IPS-NIHi7 (cell line): ENCODE results near the gene COL9A3.

Experiments
- DNase-seq: peaks from one replicate; pipeline ENCODE4 v3.0.0; 2012; ENCODE audit warnings: mixed read lengths; ENCODE audit errors: extremely low spot score

Gene COL9A3

GRCh38 chr20:62816884-62817873 lies at the start of gene COL9A3:
Gene COL9A3 (plus strand): TSS chr20:62817050. CDS start chr20:62817065, 15 bp downstream.
- peak; percentile 48 for DNase-seq

DNA sequence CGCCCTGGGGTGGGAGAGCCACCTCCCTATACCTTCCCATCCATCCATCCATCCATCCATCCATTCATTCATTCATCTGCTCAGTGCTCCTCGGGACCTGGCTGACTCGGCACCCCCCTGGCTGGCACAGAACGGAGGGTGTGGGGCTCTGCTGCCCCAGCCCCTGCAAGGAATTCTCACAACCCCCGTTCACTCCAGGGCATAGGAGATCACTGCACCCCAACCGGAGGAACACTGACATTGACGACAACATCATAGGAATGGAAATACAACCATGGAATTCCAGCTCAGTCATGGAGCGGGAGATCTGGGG lies 48.7 kb upstream of the COL9A3 start:
- no peak for DNase-seq

DNA sequence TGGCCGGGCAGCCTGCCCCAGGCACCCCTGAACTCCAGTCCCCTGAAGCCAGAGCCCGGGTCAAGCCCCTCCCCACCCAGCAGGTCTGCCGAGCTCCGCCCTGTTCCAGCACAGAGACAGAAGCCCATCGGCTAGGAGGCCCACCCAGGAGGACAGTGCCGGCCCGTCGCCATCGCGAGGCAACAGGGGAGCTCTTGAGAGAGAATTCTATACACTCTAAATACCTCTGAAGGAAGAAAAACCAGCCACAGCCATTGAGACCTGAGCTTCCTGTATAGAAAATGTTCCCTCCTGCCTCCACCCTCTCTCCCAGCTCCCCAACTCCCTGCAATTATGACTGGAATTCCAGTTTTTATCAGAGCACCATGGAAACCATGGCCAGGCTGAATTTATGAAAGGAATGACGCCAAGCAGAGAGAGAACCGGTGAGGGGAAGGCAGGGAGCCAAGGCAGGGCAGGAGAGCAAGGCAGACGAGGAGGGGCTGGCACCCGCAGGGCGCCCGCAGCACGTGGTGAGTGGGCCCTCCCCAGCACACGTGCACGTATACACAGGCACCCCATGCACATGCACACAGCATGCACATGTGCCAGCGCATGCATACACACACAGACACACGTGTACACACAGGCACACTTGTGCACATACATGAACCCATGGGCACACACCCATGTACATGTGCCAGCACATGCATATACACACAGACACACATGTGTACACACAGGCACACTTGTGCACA lies 48.1 kb upstream of the COL9A3 start:
- DNase-seq, result no peak

- no peak for DNase-seq
Observed at GRCh38 chr20:62769346-62770071, 47.3 kb upstream of the COL9A3 start.

GRCh38 chr20:62770111-62770910 lies 46.5 kb upstream of the COL9A3 start:
- DNase-seq, result no peak

DNA sequence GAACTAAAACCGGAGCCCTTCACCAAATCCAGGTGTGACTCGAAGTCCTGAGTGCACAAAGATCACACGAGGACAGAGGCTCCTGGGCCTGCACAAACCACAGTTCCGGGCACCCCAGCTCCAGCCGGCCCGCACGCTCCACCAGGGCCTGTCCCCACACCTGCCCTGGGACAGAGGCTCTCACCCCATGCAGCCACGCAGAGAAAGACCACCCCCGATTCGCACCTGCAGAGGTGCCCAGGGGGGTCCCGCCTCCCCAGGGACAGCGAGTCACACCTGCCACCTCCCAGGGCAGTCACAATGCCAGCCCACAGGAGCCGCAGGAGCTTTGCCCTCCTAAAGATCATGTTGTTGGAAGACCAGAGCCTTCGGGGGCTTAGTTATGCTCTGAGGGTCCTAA lies 45.9 kb upstream of the COL9A3 start:
- no peak for DNase-seq

DNA sequence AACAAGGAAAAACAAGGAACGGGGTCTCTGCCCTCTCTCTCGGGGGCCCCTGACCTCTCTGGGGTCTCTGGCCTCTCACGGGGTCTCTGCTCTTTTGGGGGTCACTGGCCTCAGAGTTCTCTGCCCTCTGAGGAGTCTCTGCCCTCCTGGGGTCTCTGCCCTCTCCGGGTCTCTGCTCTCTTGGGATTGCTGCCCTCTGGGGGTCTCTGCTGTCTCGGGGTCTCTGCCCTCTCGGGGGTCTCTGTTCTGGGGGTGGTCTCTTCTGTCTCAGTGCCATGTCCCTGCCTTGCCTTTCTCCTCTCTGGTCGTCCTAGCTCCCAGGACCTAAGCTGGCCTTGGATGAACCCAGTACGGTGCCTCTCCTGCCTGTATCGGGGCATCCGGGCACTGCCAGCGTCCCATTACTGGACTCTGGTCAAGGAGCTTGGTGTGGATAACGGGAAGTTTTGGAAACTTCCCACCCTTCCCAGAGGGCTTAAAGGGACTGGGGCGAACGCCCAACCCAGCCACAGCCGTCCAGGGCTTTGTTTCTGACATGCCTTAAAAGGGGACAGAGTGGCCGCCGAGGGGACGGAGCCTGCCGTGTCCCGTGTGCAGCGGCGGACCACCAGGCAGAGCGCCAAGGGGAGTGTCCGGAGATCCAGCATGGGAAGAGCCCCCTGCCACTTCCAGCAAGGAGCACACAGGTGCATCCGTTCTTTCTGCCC lies 45.3 kb upstream of the COL9A3 start:
- DNase-seq, result no peak

- DNase-seq, result no peak
Observed at GRCh38 chr20:62772103-62772611, 44.7 kb upstream of the COL9A3 start.

GRCh38 chr20:62772619-62772989 lies 44.2 kb upstream of the COL9A3 start:
- no peak for DNase-seq

- no peak for DNase-seq
Observed at GRCh38 chr20:62772990-62773844, 43.6 kb upstream of the COL9A3 start.

- no peak for DNase-seq
Observed at GRCh38 chr20:62773845-62774714, 42.8 kb upstream of the COL9A3 start.

- DNase-seq, result no peak
Observed at GRCh38 chr20:62774762-62775161, 42.1 kb upstream of the COL9A3 start.

DNA sequence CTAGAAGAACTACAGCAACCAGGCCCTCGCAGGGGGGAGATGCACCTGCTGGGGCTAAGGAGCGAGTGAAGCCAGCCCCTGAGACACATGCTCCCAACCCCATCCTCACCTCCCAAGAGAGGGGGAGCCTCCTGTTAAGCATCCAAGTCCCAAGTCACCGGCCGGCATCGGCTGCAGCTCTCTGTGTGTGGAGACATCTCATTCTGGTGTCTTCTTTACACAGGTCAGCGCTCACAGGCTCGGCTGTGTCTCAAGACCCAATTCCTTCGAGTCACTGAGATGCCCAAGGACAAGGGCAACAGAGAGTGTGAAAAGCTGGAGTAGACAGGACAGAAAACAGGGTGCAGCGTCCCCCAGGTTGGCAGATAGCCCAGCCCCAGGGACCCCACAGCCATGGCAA lies 41.6 kb upstream of the COL9A3 start:
- DNase-seq, result no peak

DNA sequence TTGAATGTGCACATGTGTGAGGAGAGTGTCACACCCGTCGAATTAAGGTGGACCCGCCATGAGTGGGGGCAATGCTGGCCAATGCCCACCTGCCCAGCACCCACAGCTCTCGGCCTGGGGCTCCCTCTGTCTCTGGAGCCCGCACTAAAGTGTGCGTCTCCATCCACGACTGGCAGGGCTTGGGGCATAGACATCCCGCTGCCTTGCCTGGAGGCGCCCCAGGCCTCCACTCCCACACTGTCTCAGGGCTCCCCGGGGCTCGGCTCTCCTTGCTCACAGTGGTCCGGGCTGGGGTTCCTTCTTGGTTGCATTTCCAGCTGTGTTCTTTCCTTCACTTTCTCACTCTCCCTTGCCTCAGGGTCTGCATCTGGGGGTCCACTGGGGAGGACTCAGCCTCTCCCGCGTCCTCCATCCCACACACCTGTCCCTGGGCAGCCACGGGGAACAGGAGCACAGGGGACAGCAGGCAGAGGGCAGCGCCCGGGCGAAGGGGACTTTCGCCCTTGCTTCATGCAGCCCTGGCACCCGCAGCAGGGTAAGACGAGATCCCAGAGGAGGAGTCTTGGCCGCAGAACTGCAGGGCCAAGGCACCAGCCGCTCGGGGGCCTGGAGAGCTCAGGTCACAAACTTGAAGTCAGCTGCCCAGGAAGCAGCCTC lies 40.7 kb upstream of the COL9A3 start:
- DNase-seq, result no peak

GRCh38 chr20:62776692-62777527 lies 39.9 kb upstream of the COL9A3 start:
- DNase-seq, result peak; percentile 85

DNA sequence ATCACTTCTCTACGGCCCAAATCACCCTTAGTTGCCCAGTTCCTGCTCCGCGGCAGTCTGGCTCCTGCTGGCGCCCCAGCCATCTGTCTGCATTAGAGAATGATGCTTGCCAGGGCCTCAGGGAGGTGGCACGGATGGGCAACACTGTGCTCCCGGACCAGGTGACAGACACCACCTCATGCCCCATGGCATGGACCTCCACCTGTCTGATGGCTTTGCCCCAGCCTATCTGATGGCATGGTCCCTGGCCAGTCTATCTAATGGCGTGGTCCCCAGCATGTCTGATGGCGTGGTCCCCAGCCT lies 39.4 kb upstream of the COL9A3 start:
- DNase-seq, result no peak

DNA sequence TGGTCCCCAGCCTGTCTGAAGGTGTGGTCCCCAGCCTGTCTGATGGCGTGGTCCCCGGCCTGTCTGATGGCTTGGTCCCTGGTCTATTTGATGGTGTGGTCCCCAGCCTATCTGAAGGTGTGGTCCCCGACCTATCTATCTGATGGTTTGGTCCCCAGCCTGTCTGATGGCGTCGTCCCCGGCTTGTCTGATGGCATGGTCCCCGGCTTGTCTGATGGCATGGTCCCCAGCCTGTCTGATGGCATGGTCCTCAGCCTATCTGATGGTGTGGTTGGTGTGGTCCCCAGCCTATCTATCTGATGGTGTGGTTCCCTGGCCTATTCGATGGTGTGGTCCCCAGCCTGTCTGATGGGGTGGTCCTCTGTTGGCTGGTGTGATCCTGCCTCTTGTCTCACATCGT lies 38.8 kb upstream of the COL9A3 start:
- no peak for DNase-seq
